Measurements from ENCODE around the gene AKAP1.

DNA sequence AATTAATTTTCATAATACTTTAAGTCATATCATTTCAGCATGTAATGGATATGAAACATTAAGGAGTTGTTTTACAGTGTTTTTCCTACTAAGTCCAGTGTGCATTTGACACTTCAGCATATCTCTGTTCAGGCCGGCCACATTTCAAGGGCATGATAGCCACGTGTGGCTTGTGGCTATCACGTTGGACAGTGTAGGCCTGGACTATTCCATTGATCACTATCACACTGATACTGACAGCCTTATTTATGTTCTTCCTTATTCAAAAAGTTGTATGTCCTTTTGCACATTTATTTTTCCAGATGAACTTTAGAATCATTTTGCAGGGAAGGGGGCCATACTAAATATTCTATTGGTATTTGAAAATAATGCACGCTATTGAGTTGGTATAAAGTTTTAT lies 39.0 kb downstream of the AKAP1 start:
- TF ChIP-seq, protein P1, sequence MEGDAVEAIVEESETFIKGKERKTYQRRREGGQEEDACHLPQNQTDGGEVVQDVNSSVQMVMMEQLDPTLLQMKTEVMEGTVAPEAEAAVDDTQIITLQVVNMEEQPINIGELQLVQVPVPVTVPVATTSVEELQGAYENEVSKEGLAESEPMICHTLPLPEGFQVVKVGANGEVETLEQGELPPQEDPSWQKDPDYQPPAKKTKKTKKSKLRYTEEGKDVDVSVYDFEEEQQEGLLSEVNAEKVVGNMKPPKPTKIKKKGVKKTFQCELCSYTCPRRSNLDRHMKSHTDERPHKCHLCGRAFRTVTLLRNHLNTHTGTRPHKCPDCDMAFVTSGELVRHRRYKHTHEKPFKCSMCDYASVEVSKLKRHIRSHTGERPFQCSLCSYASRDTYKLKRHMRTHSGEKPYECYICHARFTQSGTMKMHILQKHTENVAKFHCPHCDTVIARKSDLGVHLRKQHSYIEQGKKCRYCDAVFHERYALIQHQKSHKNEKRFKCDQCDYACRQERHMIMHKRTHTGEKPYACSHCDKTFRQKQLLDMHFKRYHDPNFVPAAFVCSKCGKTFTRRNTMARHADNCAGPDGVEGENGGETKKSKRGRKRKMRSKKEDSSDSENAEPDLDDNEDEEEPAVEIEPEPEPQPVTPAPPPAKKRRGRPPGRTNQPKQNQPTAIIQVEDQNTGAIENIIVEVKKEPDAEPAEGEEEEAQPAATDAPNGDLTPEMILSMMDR (conservative IDR thresholded peaks at IDR 0.05; ENCODE audit: low read length): no peak
- no peak for TF ChIP-seq EZH2phosphoT487 (IDR thresholded peaks at IDR 0.05; ENCODE audit: borderline replicate concordance, low read depth, low read length)
